ENCODE measurements around the gene SLC39A11.
"Not testable (repeated sequence)": the region's sequence is repeated elsewhere in the genome, so short reads cannot be mapped to it uniquely, and the experiment has no call there.

The SLC39A11 gene

DNA sequence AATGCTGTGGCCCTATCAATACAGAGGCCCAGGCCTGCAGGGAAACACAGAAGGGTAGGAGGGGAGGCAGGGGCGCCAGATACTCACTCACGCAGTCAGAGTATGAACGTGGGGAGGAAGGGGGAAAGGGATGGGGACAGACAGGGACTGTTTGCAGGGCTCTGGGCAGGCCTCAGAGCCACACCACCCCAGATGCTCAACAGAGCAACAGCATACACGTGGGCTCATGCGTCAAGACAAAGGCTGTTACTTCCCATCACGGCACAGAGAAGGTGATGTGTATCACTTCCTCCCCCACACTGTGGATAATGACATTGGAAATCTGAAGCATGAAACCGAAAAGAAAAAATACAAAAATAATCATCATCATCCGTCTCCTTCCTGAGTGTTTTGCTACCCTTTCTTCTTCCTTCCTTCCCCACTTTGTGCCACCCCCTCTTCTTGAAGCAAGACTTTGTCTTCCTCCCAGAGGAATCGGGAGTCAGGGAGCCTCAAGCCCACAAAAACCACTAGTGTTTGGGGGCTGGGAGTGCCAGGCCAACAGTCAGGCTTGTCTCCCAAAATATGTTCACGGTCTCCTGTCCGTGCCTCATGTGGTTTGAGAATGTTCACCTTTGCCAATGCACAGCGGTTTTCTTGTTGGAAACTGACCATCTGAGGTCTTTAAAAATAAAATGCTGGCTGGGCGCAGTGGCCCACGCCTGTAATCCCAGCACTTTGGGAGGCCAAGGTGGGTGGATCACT, 20.1 kb downstream of the SLC39A11 start:
- DNase-seq (ENCODE audit: low read depth, low spot score) = no peak

DNA sequence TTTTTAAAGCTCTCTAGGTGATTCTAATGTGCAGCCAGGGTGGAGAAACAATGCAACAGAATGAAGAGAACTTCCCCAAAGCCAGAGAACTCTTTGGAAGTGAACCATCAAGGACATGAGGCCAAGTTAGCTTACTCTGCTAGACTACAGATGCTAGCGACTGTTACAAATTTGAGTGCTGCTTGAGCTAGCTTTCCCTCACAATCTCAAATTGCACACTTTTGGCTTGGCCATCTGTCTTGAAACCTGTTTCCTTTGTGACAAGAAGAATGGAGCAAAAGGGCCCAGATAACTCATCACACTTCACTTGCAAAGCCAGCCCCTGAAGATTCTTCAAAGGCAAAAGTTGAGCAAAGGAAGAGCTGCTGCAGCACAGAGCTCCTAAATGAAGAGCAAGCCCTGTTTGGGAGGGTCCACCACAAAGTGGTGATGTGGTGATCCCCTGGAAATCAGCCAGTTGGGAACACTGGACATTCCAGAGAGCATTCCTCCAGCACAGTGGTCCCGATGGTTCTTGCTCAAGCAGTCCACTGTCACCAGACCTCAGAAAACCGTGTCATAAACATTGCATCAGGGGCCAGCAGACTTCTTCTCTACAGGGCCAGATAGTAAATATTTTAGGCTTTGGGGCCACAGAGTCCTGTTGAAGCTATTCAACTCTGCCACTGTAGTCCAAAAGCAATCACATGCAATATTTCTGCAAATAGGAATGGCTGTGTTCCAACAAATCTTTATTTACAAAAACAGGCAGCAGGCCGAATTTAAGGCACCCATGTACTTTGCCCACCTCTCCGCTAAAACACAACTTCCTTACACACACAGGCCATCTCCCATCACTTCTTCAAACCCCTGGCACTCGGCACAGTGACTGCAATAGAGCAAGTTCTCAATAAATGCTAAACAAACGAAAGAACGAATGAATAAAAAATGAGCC, 21.2 kb downstream of the SLC39A11 start:
- DNase-seq (ENCODE audit: low read depth, low spot score) = no peak

DNA sequence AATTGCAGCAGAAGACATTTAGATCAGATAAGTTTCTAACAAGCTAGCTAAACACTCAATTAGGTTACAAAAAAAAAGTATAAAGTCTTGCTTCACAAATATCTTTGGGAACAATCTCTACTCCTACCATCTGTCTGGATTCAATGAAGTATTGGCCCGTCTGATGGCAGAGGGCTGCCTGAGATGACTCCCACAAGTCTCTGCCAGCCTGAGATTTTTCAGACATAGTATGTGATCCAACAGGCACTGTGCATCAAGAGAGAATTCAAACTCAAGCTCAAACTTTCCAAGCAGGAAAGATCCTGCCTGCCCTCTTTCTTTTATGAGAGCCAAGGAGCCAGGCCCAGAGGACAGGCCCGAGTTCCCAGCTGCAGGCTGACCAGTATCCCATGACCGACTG, 22.6 kb downstream of the SLC39A11 start:
- DNase-seq (ENCODE audit: low read depth, low spot score) = no peak

DNA sequence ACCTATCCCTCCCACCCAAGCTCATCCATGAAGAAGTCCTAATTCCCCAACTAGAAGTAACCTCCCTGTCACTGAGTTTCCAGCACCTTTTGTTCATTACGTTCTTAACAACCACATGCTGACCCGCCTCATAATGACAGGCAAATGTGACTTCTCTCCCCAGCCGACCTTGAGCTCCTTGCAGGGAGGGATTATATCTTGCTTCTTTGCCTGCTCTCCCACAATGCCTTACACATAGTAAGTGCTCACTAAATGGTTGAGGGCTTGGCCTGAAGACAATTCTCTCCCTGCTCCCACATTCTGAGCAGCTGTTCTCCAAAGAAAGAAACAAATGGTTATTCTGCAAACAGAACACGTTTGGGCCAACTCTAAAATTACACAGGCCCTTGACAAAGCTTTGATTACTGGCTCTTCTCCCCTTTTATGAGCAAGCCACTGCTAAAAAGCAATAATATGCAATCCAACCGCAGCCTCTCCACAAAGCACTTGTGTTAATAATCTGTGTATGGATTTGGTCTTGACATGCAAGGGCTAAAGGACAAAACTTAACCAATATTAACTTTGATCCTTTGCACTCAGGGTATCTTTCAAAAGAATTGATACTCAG, 23.2 kb downstream of the SLC39A11 start:
- no peak for DNase-seq (ENCODE audit: low read depth, low spot score)

DNA sequence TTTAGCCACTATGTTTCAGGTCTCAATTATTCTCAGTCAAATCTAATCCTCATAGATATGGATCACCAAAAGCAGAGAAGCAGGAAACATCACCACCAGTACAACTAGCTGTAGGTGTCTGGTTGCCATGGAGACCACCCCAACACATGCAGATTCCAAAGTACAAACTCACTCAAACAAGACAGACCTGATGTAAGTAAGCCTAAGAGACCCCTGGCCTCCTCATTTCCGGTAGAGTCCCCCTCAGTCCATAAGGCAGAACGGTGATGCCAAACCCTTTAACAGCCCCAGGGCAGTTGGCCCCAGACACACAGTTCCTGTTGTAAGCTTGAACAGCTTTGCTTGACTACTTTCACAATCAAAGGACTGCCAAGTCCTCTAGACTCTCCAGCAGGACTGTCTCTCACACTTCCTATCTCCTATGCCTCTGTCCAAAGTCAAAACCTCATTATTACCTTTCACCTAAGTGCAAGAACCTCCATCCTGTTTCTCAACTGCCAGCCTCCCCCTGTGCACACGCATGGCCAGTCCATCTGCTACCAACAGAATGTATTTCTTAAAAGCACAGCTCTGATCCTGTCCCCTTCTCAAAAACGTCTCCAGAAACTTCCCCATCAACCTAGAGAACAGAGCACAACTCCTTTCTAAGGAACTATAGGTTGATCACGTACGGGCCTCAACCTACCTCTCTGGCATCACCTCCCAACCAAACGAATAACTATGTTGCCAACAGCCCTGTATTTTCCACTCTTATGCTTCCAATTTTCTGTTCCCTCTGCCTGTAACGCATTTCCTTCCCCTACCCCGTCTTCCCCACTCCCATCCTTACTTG, 23.9 kb downstream of the SLC39A11 start:
- no peak for DNase-seq (ENCODE audit: low read depth, low spot score)

DNA sequence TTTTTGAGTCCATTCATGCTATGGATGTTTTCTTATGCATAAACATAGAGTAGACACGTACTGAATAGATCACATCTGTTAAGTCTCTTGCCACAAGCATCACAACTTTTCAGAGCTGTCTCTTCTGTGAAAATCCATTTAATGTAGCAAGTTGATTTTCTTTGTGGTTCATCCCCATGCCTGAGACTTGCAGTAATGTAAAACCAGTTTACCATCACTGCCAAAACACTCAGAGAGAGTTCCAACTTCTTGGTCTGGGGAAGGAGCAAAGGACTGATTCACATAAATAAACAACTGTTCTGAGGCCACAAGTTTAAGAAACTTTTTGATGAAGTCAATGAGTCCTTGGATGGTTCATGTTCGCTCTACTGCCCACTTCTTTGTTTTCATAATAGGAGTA, 24.8 kb downstream of the SLC39A11 start:
- not testable (repeated sequence) for DNase-seq (ENCODE audit: low read depth, low spot score)

DNA sequence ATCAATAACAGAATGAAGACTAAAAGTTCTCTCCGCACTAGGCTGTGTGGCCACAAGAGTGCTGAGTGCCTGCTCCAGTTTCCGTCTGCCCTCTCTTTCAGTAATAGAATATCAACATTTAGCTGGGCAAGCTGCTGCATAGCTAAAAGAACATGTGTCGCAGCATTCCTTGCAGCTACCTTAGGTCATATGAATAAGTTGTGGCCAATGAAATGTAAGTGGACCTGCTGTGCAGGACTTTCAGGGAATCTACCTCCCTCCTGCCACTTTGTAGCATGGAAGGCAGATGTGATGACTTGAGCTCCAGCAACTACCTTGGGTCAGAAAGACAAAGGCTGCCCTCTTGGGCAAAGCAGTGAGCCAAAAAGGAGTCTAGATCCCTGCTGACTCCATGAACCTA, 25.4 kb downstream of the SLC39A11 start:
- no peak for DNase-seq (ENCODE audit: low read depth, low spot score)

DNA sequence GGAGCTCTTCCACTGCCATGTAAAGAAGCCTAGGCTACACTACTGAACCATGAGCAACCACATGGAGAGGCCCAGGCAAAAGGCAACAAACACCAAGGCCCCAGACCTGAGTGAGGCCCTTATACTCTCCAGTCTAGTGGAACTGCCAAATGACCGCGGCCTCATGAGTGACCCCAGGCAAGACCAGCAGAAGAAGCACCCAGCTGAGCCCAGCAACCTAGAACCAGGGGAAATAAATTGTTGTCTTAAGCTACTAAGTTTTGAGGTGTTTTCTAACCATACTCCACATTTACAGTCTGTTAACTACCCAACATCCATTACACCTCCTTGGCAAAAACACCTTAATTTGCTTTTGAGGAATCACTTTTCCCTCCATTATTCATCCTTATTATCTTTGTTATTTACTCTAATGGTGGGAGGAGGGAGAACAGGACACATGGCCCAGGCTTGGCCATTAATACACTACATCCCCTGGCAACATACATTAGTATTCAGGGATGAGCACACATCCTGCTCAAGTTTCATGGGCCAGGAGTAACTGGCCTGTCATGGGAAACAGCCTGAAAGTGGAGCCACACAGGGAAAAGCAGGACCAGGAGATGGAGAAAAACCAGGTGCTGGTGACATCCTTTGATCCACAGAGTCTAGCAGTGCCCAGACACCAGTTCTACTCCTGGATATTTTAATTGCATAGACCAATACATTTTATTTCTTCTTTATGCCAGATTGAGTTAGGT, 26.2 kb downstream of the SLC39A11 start:
- DNase-seq (ENCODE audit: low read depth, low spot score) = no peak

DNA sequence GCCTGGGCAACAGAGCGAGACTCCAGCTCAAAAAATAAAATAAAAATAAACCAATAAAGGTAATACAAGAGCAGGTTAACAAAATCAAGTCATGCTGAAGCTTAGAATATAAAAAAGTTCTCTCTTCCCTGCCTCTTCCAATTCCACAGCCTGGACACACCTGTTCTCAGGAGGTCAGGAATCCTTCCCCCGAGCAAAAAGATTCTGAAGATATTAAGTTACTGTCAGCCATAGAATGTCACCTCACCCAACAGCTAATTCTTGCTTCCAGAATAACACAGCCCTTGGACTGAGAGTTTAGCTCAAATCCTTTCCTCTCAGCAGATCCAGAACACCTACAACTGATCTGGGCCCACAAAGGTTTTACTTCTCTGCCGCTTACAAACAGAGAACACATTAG, 27.1 kb downstream of the SLC39A11 start:
- DNase-seq (ENCODE audit: low read depth, low spot score) = no peak

DNA sequence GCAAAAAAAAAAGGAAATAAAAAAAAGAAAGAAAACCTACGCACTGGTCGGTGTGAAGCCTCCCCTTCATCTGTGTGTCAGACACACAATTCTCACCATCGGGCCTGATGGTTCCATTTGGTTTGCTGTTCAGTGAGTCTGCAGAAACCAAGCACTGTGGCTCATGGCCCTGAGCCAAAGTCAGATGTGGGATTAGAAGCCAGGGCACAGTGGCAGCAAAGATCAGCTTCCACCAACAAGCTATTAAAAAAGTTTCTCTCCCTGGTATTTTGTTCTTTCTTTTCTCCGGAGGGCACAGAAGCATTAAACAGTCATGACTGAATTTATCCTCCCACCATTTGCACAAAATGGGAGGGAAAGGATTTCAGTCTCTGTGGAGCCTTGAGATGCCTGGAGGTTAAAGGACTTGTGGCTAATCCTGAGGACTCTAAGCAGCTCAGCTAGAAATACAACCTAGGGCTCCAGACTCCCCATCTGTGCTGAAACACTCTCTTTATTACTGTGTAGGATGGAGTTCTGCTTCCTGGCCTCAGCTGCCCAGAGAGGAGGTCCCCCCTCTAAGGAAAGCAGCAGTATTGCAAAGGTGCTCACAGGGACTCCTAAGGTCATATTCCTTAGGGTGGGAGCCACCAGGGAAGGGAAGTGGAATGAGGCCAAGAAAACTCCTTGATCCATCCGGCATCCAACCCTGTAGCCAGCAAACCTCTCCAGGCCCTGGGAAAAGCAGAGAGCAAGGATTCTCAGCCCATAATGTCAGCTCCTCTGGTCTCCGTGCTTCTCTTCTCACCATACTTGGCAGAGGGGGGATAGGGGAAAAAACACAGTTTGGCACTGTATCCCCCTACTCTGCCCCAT, 28.2 kb downstream of the SLC39A11 start:
- DNase-seq (ENCODE audit: low read depth, low spot score) = no peak

DNA sequence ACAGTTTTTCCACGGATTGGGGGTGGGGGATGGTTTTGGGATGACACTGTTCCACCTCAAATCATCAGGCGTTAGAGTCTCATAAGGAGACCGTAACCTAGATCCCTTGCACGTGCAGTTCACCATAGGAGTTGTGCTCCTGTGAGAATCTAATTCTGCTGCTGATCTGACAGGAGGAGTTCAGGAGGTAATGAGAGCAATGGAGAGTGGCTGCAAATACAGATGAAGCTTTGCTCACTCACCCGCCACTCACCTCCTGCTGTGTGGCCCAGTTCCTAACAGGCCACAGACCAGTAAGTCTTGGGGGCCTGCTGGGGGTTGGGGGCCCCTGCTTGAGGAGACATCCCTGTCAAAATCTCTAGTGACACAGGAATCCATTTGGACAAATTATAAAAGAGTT, 29.8 kb downstream of the SLC39A11 start:
- no peak for DNase-seq (ENCODE audit: low read depth, low spot score)

DNA sequence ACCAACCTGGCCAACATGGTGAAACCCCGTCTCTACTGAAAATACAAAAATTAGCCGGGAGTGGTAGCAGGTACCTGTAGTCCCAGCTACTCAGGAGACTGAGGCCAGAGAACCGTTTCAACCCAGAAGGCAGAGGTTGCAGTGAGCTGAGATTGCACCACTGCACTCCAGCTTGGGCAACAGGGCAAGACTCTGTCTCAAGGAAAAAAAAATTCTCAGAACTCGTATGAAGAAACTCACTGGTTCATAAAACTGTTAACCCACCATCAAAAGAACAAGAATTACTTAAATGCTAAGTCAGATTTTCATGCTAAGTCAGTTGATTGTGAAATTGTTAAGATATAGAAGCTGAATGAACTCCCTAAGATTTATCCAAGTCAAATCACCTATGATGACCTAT, 31.3 kb downstream of the SLC39A11 start:
- no peak for DNase-seq (ENCODE audit: low read depth, low spot score)

DNA sequence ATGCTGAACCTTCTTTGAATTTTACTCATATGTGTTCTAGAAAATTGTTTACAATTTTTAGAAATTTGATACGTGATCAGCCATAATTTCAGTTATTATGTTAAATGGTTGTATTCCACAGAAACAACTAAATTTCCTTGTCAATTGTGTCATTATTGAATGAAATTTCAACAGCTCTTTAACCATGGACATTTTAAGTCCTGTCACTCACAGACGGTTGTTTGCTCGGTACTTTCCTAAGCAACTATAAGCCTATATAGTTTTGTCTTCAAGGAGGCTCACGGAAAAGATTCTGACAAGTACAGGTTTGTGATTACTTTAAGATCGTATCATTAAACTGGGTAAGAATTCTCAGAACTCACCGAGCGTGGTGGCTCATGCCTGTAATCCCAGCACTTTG, 31.8 kb downstream of the SLC39A11 start:
- no peak for DNase-seq (ENCODE audit: low read depth, low spot score)

DNA sequence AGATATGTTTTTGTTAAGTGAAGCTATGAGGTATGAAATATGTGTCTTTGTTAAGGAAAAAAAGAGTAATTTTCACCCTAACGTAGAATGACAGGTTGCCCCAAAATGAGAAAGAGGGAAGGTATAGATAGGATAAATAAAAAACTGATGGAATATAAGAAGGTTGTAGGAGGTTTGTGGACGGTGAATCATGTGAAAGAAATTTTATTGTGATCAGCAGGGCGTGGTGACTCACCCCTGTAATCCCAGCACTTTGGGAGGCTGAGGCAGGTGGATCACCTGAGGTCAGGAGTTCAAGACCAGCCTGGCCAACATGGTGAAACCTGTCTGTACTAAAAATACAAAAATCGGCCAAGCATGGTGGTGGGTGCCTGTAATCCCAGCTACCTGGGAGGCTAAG, 32.8 kb downstream of the SLC39A11 start:
- not testable (repeated sequence) for DNase-seq (ENCODE audit: low read depth, low spot score)

DNA sequence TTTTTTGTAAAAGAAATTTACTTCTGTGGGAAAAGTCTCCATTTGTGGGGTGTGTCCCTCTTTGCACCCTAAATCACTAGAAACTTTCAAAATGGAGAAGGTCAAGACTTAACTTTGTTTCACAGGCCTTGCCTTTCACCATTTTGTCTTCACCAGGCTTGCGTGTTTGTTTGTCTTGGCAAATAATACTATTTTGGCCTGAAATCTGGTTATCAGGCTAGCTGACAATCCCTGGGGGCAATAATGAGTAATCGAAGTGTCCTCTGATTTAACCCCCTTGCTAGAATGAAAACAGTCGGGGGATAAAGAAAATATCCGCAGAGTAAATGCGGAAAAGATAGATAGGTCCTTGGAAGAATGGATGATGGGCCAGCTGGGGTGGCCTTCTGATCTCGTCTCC, 34.5 kb downstream of the SLC39A11 start:
- DNase-seq (ENCODE audit: low read depth, low spot score) = no peak

DNA sequence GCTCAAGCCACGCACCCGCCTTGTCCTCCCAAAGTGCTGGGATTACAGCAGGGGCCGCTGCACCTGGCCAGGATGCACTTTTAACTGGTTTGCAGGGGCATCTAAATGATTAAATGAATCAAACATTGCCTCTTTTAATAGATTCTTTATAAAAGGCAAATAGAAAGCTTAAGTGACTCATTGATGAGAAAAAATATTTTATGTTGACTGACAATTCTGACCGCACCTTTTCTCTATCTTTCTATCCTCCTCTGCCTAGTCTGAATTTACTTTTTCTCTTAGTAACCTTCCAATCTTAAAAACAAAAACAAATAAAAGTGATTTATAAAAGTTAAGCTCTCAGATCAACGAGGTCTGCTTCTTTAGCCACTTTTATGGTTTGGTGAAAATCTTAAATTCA, 35.3 kb downstream of the SLC39A11 start:
- no peak for DNase-seq (ENCODE audit: low read depth, low spot score)

DNA sequence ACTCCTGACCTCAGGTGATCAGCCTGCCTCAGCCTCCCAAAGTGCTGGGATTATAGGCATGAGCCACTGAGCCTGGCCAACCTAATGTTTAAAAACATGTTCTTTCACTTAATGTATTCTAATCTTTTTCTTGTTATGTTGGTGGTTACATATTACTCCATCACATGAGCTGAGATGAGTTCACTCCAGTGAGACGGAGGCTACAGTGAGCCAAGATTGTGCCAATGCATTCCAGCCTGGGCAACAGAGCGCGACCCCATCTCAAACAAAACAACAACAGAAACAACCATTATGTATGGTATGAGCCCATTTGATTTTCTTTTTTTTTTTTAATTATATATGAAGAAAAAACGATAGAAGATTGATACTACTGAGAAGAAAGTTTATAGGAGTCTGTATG, 39.6 kb downstream of the SLC39A11 start:
- DNase-seq (ENCODE audit: low read depth, low spot score) = no peak

DNA sequence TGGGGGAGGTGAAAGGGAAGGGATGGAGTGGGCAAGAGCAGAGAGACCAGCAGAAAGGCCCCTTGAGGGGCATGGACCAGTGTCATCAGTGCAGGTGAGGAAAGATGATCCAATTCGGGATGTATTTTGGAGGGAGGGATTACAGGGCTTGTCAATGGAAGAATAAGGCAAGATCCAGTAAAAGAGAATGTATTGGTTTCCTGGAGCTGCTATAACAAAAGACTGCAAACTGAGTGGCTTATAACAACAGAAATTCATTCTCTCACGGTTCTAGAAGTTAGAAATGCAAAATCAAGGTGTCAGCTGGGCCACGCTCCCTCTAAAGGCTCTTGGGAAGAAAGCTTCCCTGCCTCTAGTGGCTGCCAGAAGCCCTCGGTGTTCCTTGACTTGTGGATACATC, 41.7 kb downstream of the SLC39A11 start:
- no peak for DNase-seq (ENCODE audit: low read depth, low spot score)

DNA sequence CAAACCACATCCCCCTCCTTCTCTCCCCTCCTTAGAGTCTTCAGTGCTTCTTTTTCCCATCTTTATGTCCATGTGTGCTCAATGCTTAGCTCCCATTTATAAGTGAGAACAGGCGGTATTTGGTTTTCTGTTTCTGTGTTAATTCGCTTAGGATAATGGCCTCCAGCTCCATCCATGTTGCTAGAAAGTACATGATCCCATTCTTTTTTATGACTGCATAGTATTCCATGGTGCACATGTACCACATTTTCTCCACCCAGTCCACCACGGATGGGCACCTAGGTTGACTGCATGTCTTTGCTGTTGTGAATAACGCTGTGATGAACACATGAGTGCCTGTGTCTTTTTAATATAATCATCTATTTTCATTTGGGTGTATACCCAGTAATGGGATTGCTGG, 44.3 kb downstream of the SLC39A11 start:
- DNase-seq (ENCODE audit: low read depth, low spot score) = no peak

DNA sequence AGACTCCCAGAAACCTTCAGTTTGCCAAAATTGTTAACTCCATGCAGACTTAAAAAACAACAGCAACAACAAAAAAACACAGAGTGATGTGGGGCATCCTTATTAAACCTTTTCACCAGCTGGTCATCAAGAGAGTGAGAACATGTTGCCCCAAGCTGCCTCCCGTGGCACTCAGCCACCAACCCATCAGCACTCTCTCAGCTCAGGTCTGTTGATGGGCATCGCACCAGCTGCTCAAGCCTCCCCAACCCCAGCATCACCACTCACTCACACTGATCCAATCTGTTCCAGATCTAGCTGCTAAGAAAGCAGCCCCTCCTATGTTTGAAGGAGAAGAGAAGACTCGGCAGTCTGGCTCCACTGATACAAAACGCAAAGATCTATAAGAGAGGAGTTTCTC, 46.8 kb downstream of the SLC39A11 start:
- no peak for DNase-seq (ENCODE audit: low read depth, low spot score)
